Activated T-cell treated with anti-CD3 and anti-CD28 coated beads, Interleukin-2, amount 50 U/mL, for 4 hours (primary cell): ENCODE measurements around the gene ZNF277. TPM values are rescaled to one million over a fixed set of nuclear protein-coding genes. Genes with fewer than 3 reads are reported as not detected.

ENCODE experiments used
- ATAC-seq, 2 donors: fragments of 200-7000 bp; cut with Tn5 transposase; one replicate each; pipeline ENCODE4 v1.10.0; 2021
- DNase-seq: peaks from one replicate; pipeline ENCODE4 v3.0.0-alpha.2; 2020
- H3K27me3 Mint-ChIP-seq: one replicate; pipeline ENCODE4 v1.8.0; 2021; ENCODE audit warnings: low read depth, mixed read lengths
- H3K36me3 Mint-ChIP-seq: one replicate; pipeline ENCODE4 v1.8.0; 2022; ENCODE audit warnings: mixed read lengths; ENCODE audit not compliant: insufficient read depth
- H3K4me1 Mint-ChIP-seq: one replicate; pipeline ENCODE4 v1.8.0; 2021; ENCODE audit warnings: low read depth, mixed read lengths
- H3K4me3 Mint-ChIP-seq: one replicate; pipeline ENCODE4 v1.8.0; 2021; ENCODE audit warnings: mild to moderate bottlenecking, moderate library complexity, mixed read lengths
- H3K9me3 Mint-ChIP-seq: one replicate; pipeline ENCODE4 v1.8.0; 2021; ENCODE audit warnings: mixed read lengths
- total RNA-seq, 3 donors: library from RNA; stranded (reverse); gene quantifications; one replicate each; pipeline ENCODE4 v1.2.1, GENCODE V29; 2021

ZNF277 gene
- total RNA-seq, 3 donors from 2014 or later: 11.3 to 13.9 (median 13.0) TPM

- Mint-ChIP-seq H3K4me1 (no peaks in the 10 kb centered on the region), H3K4me3 (no peak overlapping the region), H3K27me3 (peaks cover 48% of the 10 kb centered on the region), H3K9me3 (peaks cover 4% of the 10 kb centered on the region), H3K36me3 (no peaks in the 10 kb centered on the region)
- DNase-seq (no peak), ATAC-seq (no peak)
These were observed 10.8 kb upstream of the ZNF277 start for GRCh38 chr7:112195717-112196116.

DNA sequence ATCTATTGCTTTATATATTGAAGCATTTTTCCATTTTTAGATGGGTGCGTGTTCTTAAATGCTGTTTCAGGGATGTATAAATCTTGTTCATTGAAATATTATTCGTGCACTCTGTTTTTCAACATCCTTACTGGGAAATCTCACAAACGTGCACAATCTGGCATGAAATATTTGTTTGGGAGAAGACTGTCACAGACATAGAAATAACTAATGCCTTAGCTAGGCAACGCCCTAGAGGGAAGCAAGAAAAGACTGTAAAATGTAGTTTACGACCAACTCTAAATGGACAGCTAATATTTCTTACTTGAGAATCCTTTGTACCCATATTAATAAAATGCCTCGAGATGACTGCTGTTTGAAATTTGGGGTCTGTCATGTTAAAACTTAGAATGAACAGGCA lies 9.2 kb upstream of the ZNF277 start:
- H3K36me3 Mint-ChIP-seq: no peaks in the 10 kb centered on the region
- ATAC-seq: no peak
- no peaks in the 10 kb centered on the region for H3K4me1 Mint-ChIP-seq
- H3K9me3 Mint-ChIP-seq: peaks cover 4% of the 10 kb centered on the region
- peaks cover 60% of the 10 kb centered on the region for H3K27me3 Mint-ChIP-seq
- no peak for DNase-seq
- no peak overlapping the region for H3K4me3 Mint-ChIP-seq

- H3K9me3 Mint-ChIP-seq: no peaks in the 10 kb centered on the region
- ATAC-seq (peak; percentile 51 to 63), DNase-seq (no peak)
- H3K27me3 Mint-ChIP-seq: peaks cover 64% of the 10 kb centered on the region
- peaks cover 9% of the 10 kb centered on the region for H3K4me1 Mint-ChIP-seq
- no peaks in the 10 kb centered on the region for H3K36me3 Mint-ChIP-seq
- H3K4me3 Mint-ChIP-seq: no peak overlapping the region
These were observed 7.3 kb upstream of the ZNF277 start for GRCh38 chr7:112199035-112199655.

GRCh38 chr7:112199672-112200071 lies 6.8 kb upstream of the ZNF277 start:
- Mint-ChIP-seq H3K4me1 (peaks cover 14% of the 10 kb centered on the region), H3K9me3 (no peaks in the 10 kb centered on the region), H3K36me3 (no peaks in the 10 kb centered on the region), H3K27me3 (peaks cover 67% of the 10 kb centered on the region), H3K4me3 (no peak overlapping the region)
- ATAC-seq (no peak), DNase-seq (no peak)

DNA sequence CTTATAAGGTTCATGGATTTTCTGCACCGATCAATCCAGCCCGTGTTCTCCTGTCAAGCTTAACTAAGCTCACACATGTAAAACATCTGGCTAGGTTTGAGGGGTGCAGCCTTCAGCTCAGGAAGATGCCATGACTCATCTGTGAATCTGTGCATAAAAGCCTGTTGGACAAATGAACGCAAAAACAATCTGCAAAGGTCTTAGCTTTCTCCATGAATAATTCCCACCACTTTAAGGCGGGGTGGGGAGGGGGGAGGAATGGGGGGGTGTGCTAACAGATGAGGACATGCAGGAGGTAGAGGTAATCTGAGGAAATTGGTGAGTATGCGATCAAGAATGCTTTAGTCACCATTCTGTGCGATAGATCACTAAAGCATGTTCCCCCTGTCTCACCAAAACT lies 5.1 kb upstream of the ZNF277 start:
- H3K9me3 Mint-ChIP-seq: no peaks in the 10 kb centered on the region
- H3K4me1 Mint-ChIP-seq: peaks cover 21% of the 10 kb centered on the region
- peaks cover 59% of the 10 kb centered on the region for H3K27me3 Mint-ChIP-seq
- DNase-seq (no peak), ATAC-seq (no peak)
- H3K36me3 Mint-ChIP-seq: no peaks in the 10 kb centered on the region
- H3K4me3 Mint-ChIP-seq: no peak overlapping the region

DNA sequence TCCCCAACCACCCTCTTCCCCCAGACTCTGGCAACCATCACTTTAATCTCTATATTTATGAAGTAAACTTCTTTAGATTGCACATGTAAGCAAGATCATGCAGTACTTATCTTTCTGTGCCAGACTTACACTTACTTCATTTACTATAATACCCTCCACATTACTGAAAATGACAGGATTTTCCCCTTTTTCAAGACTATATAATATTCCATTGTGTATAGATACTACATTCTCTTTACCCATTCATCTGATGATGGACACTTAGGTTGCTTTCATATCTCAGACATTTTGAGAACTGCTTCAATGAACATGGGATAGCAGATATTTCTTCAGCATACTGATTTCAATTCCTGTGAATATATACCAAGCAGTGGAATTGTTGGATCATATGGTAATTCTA lies 4.7 kb upstream of the ZNF277 start:
- H3K4me1 Mint-ChIP-seq: peaks cover 21% of the 10 kb centered on the region
- no peaks in the 10 kb centered on the region for H3K36me3 Mint-ChIP-seq
- H3K27me3 Mint-ChIP-seq: peaks cover 59% of the 10 kb centered on the region
- ATAC-seq (no peak), DNase-seq (no peak)
- no peaks in the 10 kb centered on the region for H3K9me3 Mint-ChIP-seq
- H3K4me3 Mint-ChIP-seq: no peak overlapping the region

DNA sequence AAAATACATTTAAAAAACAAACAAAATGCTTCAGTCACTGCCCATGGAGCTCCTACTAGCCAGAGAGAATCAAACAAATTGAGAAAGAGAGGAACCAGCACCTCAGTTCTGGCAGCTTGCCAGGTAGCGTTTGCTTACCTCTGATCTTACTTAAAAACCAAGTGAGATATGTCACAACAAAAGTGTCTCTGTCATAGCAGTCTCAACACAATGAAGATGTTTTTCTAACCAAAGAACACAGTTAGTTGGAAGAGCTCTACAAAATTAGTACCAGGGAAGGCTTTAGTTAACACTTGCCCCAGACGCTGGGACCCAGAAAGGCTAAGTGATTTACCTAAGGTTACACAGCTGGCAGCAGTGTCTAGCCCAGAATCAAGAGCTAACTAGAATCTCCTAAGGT lies 3.7 kb upstream of the ZNF277 start:
- Mint-ChIP-seq H3K4me3 (no peak overlapping the region), H3K36me3 (no peaks in the 10 kb centered on the region), H3K9me3 (no peaks in the 10 kb centered on the region), H3K4me1 (peaks cover 26% of the 10 kb centered on the region), H3K27me3 (peaks cover 52% of the 10 kb centered on the region)
- ATAC-seq: no peak
- peak; percentile 11 for DNase-seq

GRCh38 chr7:112203365-112203739 lies 3.1 kb upstream of the ZNF277 start:
- Mint-ChIP-seq H3K9me3 (no peaks in the 10 kb centered on the region), H3K4me1 (peaks cover 28% of the 10 kb centered on the region), H3K36me3 (no peaks in the 10 kb centered on the region), H3K27me3 (peaks cover 48% of the 10 kb centered on the region), H3K4me3 (no peak overlapping the region)
- no peak for DNase-seq
- no peak for ATAC-seq

- Mint-ChIP-seq H3K27me3 (peaks cover 35% of the 10 kb centered on the region), H3K9me3 (no peaks in the 10 kb centered on the region), H3K4me3 (peak overlapping the region; percentile 95), H3K36me3 (no peaks in the 10 kb centered on the region), H3K4me1 (peaks cover 32% of the 10 kb centered on the region)
- DNase-seq (no peak), ATAC-seq (no peak)
These were observed 1.8 kb upstream of the ZNF277 start for GRCh38 chr7:112204499-112205342.

- H3K36me3 Mint-ChIP-seq: no peaks in the 10 kb centered on the region
- peaks cover 32% of the 10 kb centered on the region for H3K4me1 Mint-ChIP-seq
- H3K4me3 Mint-ChIP-seq: peak overlapping the region; percentile 95
- H3K27me3 Mint-ChIP-seq: peaks cover 31% of the 10 kb centered on the region
- no peaks in the 10 kb centered on the region for H3K9me3 Mint-ChIP-seq
- ATAC-seq (peak; percentile 23 to 32), DNase-seq (peak; percentile 24)
These were observed 905 bp upstream of the ZNF277 start for GRCh38 chr7:112205343-112206237.

- DNase-seq (no peak), ATAC-seq (no peak)
- H3K27me3 Mint-ChIP-seq: peaks cover 16% of the 10 kb centered on the region
These were observed 597 bp downstream of the ZNF277 start for GRCh38 chr7:112206991-112207592.

DNA sequence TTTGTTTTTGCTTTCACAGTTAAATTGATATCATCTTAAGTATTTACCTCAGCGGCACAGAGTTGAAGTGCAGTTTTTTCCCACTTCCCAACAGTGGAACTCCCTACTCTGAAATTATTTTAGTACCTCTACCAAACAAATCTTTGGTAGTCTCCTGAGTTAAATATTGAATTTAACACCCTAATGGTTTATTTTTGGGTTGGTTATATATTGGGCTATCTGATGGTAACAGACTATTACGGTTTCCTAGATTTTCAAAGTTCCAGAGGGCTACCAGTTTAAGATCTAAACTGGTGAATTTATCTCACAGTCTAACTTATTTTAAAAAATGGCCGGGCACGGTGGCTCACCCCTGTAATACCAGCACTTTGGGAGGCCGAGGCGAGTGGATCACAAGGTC lies 1.3 kb downstream of the ZNF277 start:
- Mint-ChIP-seq H3K4me3 (peak overlapping the region; percentile 95), H3K36me3 (no peaks in the 10 kb centered on the region), H3K9me3 (no peaks in the 10 kb centered on the region), H3K4me1 (peaks cover 37% of the 10 kb centered on the region), H3K27me3 (peaks cover 14% of the 10 kb centered on the region)
- DNase-seq (no peak), ATAC-seq (no peak)

More at GRCh38 chr7:112206991-112207592, 597 bp downstream of the ZNF277 start:
- peaks cover 38% of the 10 kb centered on the region for H3K4me1 Mint-ChIP-seq
- H3K4me3 Mint-ChIP-seq: peak overlapping the region; percentile 95
- no peaks in the 10 kb centered on the region for H3K9me3 Mint-ChIP-seq
- no peaks in the 10 kb centered on the region for H3K36me3 Mint-ChIP-seq

- peaks cover 32% of the 10 kb centered on the region for H3K4me1 Mint-ChIP-seq
- DNase-seq (no peak), ATAC-seq (no peak)
- H3K9me3 Mint-ChIP-seq: no peaks in the 10 kb centered on the region
- H3K27me3 Mint-ChIP-seq: no peaks in the 10 kb centered on the region
- peaks cover 3% of the 10 kb centered on the region for H3K36me3 Mint-ChIP-seq
- no peak overlapping the region for H3K4me3 Mint-ChIP-seq
These were observed 4.9 kb downstream of the ZNF277 start for GRCh38 chr7:112211348-112211907.

DNA sequence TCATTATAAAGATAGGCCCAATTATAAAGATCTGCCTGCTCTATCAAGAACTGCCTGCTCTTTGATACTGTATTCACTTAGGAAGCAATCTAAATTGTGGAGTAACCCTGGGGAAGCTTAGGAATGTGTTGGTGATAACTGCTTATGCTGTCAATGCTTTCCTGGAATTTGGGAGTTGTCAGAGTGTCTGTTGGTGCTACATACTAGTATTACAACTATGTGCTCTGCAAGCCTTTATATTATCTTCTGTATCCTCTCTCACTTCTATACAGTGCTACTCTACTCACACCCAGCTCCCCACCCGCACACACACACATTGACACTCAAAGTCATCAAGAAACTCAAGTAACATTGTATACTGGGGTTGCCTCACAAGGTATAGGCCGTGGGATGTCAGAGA lies 6.1 kb downstream of the ZNF277 start:
- ATAC-seq: no peak
- H3K36me3 Mint-ChIP-seq: peaks cover 3% of the 10 kb centered on the region
- no peak for DNase-seq
- no peaks in the 10 kb centered on the region for H3K9me3 Mint-ChIP-seq
- no peaks in the 10 kb centered on the region for H3K27me3 Mint-ChIP-seq
- no peak overlapping the region for H3K4me3 Mint-ChIP-seq
- peaks cover 32% of the 10 kb centered on the region for H3K4me1 Mint-ChIP-seq
